Nephron progenitor cell (in vitro differentiated cells): ENCODE measurements around the gene PLXNC1.

Experiments used
- DNase-seq: peaks from one replicate; pipeline ENCODE4 v3.0.0; 2021
- H3K27ac Mint-ChIP-seq: 2 replicates; pipeline ENCODE4 v1.8.0; 2021; ENCODE audit warnings: mild to moderate bottlenecking, moderate library complexity, mixed read lengths
- H3K27me3 Mint-ChIP-seq: 2 replicates; pipeline ENCODE4 v1.8.0; 2021; ENCODE audit warnings: mild to moderate bottlenecking, low read depth, mixed read lengths; ENCODE audit not compliant: poor library complexity
- H3K36me3 Mint-ChIP-seq: 2 replicates; pipeline ENCODE4 v1.8.0; 2021; ENCODE audit warnings: low read depth, mixed read lengths
- H3K4me1 Mint-ChIP-seq: 2 replicates; pipeline ENCODE4 v1.8.0; 2021; ENCODE audit warnings: mixed read lengths
- H3K4me3 Mint-ChIP-seq: 2 replicates; pipeline ENCODE4 v1.8.0; 2021; ENCODE audit warnings: mild to moderate bottlenecking, moderate library complexity, mixed read lengths
- H3K9me3 Mint-ChIP-seq: 2 replicates; pipeline ENCODE4 v1.8.0; 2021; ENCODE audit warnings: mild to moderate bottlenecking, moderate library complexity, mixed read lengths
- TF ChIP-seq, protein P1 (sequence below): fragments of 200-600 bp; sonication (generic); IDR thresholded peaks from 2 replicates; pipeline ENCODE4 v1.5.0; 2021; ENCODE audit warnings: antibody characterized with exemption

PLXNC1 gene

DNA sequence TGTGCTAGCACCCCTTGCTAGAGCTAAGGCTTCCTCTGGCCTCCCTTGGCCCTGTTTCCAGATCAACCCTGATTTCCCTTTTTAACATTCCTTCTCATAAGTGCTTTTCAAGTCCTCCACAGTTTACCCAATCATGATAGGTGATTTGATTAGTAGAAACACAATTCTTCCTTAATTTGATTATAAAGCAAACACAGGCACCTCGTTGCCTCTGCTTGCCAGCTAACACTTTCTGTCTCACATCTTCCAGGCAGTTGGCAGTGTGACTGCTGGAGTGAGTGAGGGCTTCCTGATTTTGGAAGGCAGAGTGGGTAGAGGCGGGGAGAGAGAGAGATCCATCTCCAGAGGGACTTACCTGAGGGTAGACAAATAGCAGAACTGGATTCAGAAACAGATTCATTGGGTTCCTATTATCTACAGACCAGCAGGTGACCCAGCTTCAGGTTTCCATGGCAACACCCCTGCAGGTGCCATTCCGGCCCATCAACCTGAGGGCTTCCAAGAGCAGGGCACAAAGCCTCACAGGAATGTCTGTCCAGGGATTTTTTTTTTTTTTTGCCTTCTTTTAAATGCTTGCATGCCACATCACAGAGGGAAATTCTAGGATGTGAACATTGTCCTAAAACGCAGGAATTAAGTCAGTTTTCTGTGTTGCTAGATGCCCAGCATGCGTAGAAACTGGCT lies 77.7 kb downstream of the PLXNC1 start:
- no peak overlapping the region for H3K4me3 Mint-ChIP-seq
- no peaks in the 10 kb centered on the region for H3K9me3 Mint-ChIP-seq

DNA sequence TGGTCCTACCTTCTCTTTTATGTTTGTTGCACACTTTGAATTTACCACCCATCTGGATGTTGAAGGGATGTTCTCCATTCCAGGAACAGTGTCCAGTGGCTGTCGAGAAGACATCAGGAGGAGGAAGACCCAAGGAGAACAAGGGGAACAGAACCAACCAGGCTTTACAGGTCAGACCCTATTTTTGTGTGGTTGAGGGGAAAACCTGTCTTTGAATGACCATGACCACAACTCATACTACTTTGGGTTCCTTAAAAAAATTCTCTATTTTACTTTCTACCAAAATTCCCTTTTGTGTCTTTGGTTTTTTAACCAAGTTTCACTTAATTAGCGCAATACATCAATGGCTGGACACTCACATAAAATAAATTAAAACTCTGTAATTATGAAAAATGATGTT lies 78.7 kb downstream of the PLXNC1 start:
- no peak overlapping the region for H3K27ac Mint-ChIP-seq

More for the DNA sequence above, 77.7 kb downstream of the PLXNC1 start:
- Mint-ChIP-seq H3K4me1 (peaks cover 5% of the 10 kb centered on the region), H3K27me3 (peaks cover 18% of the 10 kb centered on the region), H3K27ac (no peak overlapping the region), H3K36me3 (no peaks in the 10 kb centered on the region)
- TF ChIP-seq, protein P1, sequence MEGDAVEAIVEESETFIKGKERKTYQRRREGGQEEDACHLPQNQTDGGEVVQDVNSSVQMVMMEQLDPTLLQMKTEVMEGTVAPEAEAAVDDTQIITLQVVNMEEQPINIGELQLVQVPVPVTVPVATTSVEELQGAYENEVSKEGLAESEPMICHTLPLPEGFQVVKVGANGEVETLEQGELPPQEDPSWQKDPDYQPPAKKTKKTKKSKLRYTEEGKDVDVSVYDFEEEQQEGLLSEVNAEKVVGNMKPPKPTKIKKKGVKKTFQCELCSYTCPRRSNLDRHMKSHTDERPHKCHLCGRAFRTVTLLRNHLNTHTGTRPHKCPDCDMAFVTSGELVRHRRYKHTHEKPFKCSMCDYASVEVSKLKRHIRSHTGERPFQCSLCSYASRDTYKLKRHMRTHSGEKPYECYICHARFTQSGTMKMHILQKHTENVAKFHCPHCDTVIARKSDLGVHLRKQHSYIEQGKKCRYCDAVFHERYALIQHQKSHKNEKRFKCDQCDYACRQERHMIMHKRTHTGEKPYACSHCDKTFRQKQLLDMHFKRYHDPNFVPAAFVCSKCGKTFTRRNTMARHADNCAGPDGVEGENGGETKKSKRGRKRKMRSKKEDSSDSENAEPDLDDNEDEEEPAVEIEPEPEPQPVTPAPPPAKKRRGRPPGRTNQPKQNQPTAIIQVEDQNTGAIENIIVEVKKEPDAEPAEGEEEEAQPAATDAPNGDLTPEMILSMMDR = no peak
- DNase-seq = no peak

DNA sequence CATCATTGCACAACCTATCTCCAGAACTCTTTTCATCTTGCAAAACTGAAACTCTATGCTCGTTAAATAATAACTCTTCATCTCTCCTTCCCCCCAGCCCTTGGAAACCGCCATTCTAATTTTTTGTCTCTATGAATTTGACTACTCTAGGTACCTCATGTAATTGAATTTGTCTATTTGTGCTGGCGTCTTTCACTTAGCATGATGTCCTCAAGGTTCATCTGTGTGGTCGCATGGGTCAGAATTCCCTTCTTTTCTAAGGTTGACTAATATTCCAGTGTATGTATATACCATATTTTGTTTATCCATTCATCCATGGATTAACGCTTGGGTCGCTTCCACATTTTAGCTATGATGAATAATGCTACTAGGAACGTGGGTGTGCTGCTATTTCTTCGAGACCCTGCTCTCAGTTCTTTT lies 80.1 kb downstream of the PLXNC1 start:
- Mint-ChIP-seq H3K9me3 (no peaks in the 10 kb centered on the region), H3K27ac (no peak overlapping the region), H3K36me3 (no peaks in the 10 kb centered on the region), H3K4me1 (peaks cover 5% of the 10 kb centered on the region), H3K4me3 (no peak overlapping the region), H3K27me3 (peaks cover 14% of the 10 kb centered on the region)
- DNase-seq = no peak
- TF ChIP-seq, protein P1 = no peak

More for the DNA sequence above, 78.7 kb downstream of the PLXNC1 start:
- TF ChIP-seq, protein P1 = no peak
- no peaks in the 10 kb centered on the region for H3K9me3 Mint-ChIP-seq
- H3K4me1 Mint-ChIP-seq = peaks cover 5% of the 10 kb centered on the region
- DNase-seq = no peak
- H3K36me3 Mint-ChIP-seq = no peaks in the 10 kb centered on the region
- H3K4me3 Mint-ChIP-seq = no peak overlapping the region
- peaks cover 18% of the 10 kb centered on the region for H3K27me3 Mint-ChIP-seq

DNA sequence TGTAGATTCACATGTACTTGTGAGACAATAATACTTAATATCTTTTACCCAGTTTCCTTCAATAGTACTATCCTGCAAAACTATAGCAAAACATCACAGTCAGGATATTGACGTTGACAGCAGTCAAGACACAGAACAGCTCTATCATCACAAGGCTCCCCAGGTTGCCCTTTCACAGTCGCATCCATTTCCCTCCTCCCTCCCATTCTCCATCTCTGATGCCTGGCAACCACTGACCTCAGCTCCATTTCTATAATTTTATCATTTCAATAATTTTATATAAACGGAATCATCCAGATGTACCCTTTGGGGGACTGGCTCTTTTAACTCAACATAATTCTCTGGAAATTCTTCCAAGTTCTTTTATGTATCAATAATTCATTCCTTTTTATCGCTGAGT lies 81.5 kb downstream of the PLXNC1 start:
- Mint-ChIP-seq H3K36me3 (no peaks in the 10 kb centered on the region), H3K9me3 (no peaks in the 10 kb centered on the region), H3K4me1 (peaks cover 5% of the 10 kb centered on the region), H3K27me3 (peaks cover 10% of the 10 kb centered on the region), H3K27ac (no peak overlapping the region), H3K4me3 (no peak overlapping the region)
- TF ChIP-seq, protein P1 = no peak
- DNase-seq = no peak

DNA sequence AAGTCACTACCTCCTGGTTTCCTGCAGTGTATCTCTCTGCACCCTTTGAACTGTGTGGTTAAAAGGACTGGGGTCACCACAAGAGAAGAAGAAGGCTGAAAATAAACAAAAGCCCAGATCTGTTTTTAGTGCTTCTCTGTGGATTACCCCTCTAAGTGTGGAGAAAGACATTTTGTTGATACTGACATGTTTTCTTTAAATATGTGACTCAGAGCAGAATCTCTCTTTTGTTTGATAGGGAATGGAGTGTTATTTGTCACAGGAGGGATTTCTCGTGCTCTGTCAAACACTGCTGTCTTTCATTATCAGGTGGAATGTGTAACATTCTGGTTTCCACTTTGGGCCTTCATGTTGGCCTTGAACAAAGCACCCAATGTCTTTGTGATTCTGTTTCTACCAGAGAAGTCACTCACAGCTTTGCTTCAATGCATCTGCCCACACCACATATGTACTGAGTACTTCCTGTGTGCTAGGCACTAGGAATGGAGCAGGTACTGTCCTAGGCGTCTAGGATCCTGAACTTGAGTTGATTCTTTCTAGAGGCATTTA lies 82.1 kb downstream of the PLXNC1 start:
- Mint-ChIP-seq H3K4me3 (no peak overlapping the region), H3K36me3 (no peaks in the 10 kb centered on the region), H3K27ac (no peak overlapping the region), H3K4me1 (peaks cover 5% of the 10 kb centered on the region), H3K9me3 (no peaks in the 10 kb centered on the region), H3K27me3 (peaks cover 10% of the 10 kb centered on the region)
- TF ChIP-seq, protein P1 = no peak
- no peak for DNase-seq

DNA sequence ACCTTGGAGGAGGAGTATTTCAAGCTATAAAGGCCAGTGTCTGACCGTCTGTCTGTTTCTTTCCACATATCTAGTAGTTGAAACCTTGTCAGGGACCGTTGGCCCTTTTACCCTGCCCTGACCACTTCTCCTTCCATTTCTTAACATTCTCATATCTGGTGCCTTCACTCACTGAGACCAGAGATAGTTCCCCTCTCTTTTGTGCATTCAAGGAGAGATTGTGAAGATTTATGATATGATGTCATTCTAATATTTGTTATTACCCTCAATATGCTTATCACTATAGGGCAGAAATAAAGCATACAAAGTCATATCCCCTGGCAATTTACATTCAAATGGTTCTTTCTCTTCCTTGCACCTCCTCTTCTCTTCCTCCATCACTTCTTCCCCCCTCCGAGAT lies 83.3 kb downstream of the PLXNC1 start:
- no peak overlapping the region for H3K4me3 Mint-ChIP-seq
- H3K27ac Mint-ChIP-seq = no peak overlapping the region
- TF ChIP-seq, protein P1 = no peak
- no peak for DNase-seq
- H3K9me3 Mint-ChIP-seq = no peaks in the 10 kb centered on the region
- H3K4me1 Mint-ChIP-seq = peaks cover 5% of the 10 kb centered on the region
- no peaks in the 10 kb centered on the region for H3K36me3 Mint-ChIP-seq
- H3K27me3 Mint-ChIP-seq = peaks cover 7% of the 10 kb centered on the region
